ENCODE results near the gene FGF13.

Gene FGF13

GRCh38 chrX:138711399-138712347 is at the start of gene FGF13:
Gene FGF13 (minus strand): TSS chrX:138711717. CDS start chrX:138711003, 714 bp downstream.
- no peak for DNase-seq (ENCODE audit: low spot score)

- no peak for DNase-seq (ENCODE audit: low spot score)
Measured at GRCh38 chrX:138759217-138759943, 47.9 kb upstream of the FGF13 start.

- no peak for DNase-seq (ENCODE audit: low spot score)
Measured at GRCh38 chrX:138756234-138756633, 44.7 kb upstream of the FGF13 start.

GRCh38 chrX:138754861-138755260 is 43.3 kb upstream of the FGF13 start:
- no peak for DNase-seq (ENCODE audit: low spot score)

- DNase-seq (ENCODE audit: low spot score): no peak
Measured at GRCh38 chrX:138748480-138748879, 37.0 kb upstream of the FGF13 start.

GRCh38 chrX:138745196-138745595 is 33.7 kb upstream of the FGF13 start:
- DNase-seq (ENCODE audit: low spot score): peak; percentile 13

GRCh38 chrX:138742217-138742616 is 30.7 kb upstream of the FGF13 start:
- no peak for DNase-seq (ENCODE audit: low spot score)

- DNase-seq (ENCODE audit: low spot score): no peak
Measured at GRCh38 chrX:138740341-138740740, 28.8 kb upstream of the FGF13 start.

- DNase-seq (ENCODE audit: low spot score): no peak
Measured at GRCh38 chrX:138723301-138723700, 11.8 kb upstream of the FGF13 start.

GRCh38 chrX:138719396-138719795 is 7.9 kb upstream of the FGF13 start:
- no peak for DNase-seq (ENCODE audit: low spot score)

- DNase-seq (ENCODE audit: low spot score): no peak
Measured at GRCh38 chrX:138718941-138719340, 7.4 kb upstream of the FGF13 start.

GRCh38 chrX:138710866-138711341 is 613 bp downstream of the FGF13 start:
- no peak for DNase-seq (ENCODE audit: low spot score)

GRCh38 chrX:138709886-138710791 is 1.4 kb downstream of the FGF13 start:
- no peak for DNase-seq (ENCODE audit: low spot score)

GRCh38 chrX:138708268-138708667 is 3.2 kb downstream of the FGF13 start:
- no peak for DNase-seq (ENCODE audit: low spot score)

- DNase-seq (ENCODE audit: low spot score): no peak
Measured at GRCh38 chrX:138704596-138704995, 6.9 kb downstream of the FGF13 start.

- no peak for DNase-seq (ENCODE audit: low spot score)
Measured at GRCh38 chrX:138704101-138704500, 7.4 kb downstream of the FGF13 start.

- no peak for DNase-seq (ENCODE audit: low spot score)
Measured at GRCh38 chrX:138692591-138692990, 18.9 kb downstream of the FGF13 start.

- no peak for DNase-seq (ENCODE audit: low spot score)
Measured at GRCh38 chrX:138691186-138691585, 20.3 kb downstream of the FGF13 start.

GRCh38 chrX:138690591-138690990 is 20.9 kb downstream of the FGF13 start:
- DNase-seq (ENCODE audit: low spot score): no peak

GRCh38 chrX:138683600-138683999 is 27.9 kb downstream of the FGF13 start:
- DNase-seq (ENCODE audit: low spot score): no peak

GRCh38 chrX:138669693-138670092 is 41.8 kb downstream of the FGF13 start:
- DNase-seq (ENCODE audit: low spot score): no peak

GRCh38 chrX:138664466-138664865 is 47.1 kb downstream of the FGF13 start:
- no peak for DNase-seq (ENCODE audit: low spot score)

All from CD4-positive, alpha-beta T cell treated with Interleukin-15 for 4 hours (primary cell).